H1 (cell line): ENCODE results near the gene KIAA0513.

Source experiments
- BRCA1 ChIP-seq: IDR thresholded peaks from 2 replicates; pipeline ENCODE4 v1.6.1; 2012; ENCODE audit warnings: low read depth, low read length, improper control_type of control experiment
- EGR1 ChIP-seq: IDR thresholded peaks from 2 replicates; pipeline ENCODE4 v1.6.1; 2011; ENCODE audit warnings: low read depth, low read length, borderline replicate concordance
- EP300 ChIP-seq, 2 experiments: IDR thresholded peaks; 1 replicate in 1 of 2; 2 replicates in 1 of 2; pipeline ENCODE4 v1.6.1; 2011 to 2012; ENCODE audit warnings: low read depth in 2 of 2, low read length in 2 of 2, mild to moderate bottlenecking in 2 of 2, borderline replicate concordance in 1 of 2, inconsistent platforms in 1 of 2, moderate library complexity in 1 of 2
- EZH2 ChIP-seq: fragments of 200-600 bp; sonication (generic); IDR thresholded peaks from 2 replicates; pipeline ENCODE4 v1.7.1; 2012; ENCODE audit warnings: low read depth, mild to moderate bottlenecking, moderate library complexity, low read length, inconsistent platforms; ENCODE audit not compliant: severe bottlenecking
- HDAC2 ChIP-seq, 2 experiments: fragments of 300-600 bp in 1 of 2; sonication (generic) in 1 of 2; IDR thresholded peaks; 2 replicates each; pipeline ENCODE4 v1.6.1; 2011 to 2012; ENCODE audit warnings: low read depth in 2 of 2, low read length in 2 of 2, mild to moderate bottlenecking in 2 of 2, moderate library complexity in 2 of 2, borderline replicate concordance in 1 of 2, inconsistent platforms in 1 of 2
- NANOG ChIP-seq: IDR thresholded peaks from 2 replicates; pipeline ENCODE4 v1.6.1; 2011; ENCODE audit warnings: low read length, low read depth, mild to moderate bottlenecking, inconsistent platforms; ENCODE audit not compliant: insufficient read depth, poor library complexity, severe bottlenecking
- POLR2A ChIP-seq, 2 experiments: IDR thresholded peaks; 1 replicate in 1 of 2; 2 replicates in 1 of 2; pipeline ENCODE4 v1.6.1; 2011; ENCODE audit warnings: low read depth in 2 of 2, low read length in 2 of 2, mild to moderate bottlenecking in 2 of 2; ENCODE audit errors: control extremely low read depth in 1 of 2
- RAD21 ChIP-seq, 2 experiments: IDR thresholded peaks in 1 of 2; conservative IDR thresholded peaks in 1 of 2; 2 replicates each; pipeline ENCODE4 v1.6.1; 2011; ENCODE audit warnings: low read depth in 2 of 2, low read length in 2 of 2, improper control_type of control experiment in 1 of 2, inconsistent platforms in 1 of 2, mild to moderate bottlenecking in 1 of 2, moderate library complexity in 1 of 2
- SIRT6 ChIP-seq: IDR thresholded peaks from one replicate; pipeline ENCODE4 v1.7.1; 2012; ENCODE audit warnings: low read length, inconsistent platforms
- SP1 ChIP-seq: IDR thresholded peaks from 2 replicates; pipeline ENCODE4 v1.6.1; 2011; ENCODE audit warnings: low read depth, low read length
- TF ChIP-seq, protein P1 (sequence below), 3 experiments: IDR thresholded peaks; 1 replicate in 2 of 3; 2 replicates in 1 of 3; pipeline versions ENCODE4 v1.5.1 to v1.6.1; 2011; ENCODE audit warnings: low read length in 3 of 3, mild to moderate bottlenecking in 3 of 3, inconsistent platforms in 2 of 3, low read depth in 1 of 3, moderate library complexity in 1 of 3; ENCODE audit not compliant: insufficient read depth in 1 of 3; ENCODE audit errors: control extremely low read depth in 1 of 3
- TF ChIP-seq, protein P2 (sequence below): IDR thresholded peaks from 2 replicates; pipeline ENCODE4 v1.6.1; 2011; ENCODE audit warnings: low read length, improper control_type of control experiment

DNA sequence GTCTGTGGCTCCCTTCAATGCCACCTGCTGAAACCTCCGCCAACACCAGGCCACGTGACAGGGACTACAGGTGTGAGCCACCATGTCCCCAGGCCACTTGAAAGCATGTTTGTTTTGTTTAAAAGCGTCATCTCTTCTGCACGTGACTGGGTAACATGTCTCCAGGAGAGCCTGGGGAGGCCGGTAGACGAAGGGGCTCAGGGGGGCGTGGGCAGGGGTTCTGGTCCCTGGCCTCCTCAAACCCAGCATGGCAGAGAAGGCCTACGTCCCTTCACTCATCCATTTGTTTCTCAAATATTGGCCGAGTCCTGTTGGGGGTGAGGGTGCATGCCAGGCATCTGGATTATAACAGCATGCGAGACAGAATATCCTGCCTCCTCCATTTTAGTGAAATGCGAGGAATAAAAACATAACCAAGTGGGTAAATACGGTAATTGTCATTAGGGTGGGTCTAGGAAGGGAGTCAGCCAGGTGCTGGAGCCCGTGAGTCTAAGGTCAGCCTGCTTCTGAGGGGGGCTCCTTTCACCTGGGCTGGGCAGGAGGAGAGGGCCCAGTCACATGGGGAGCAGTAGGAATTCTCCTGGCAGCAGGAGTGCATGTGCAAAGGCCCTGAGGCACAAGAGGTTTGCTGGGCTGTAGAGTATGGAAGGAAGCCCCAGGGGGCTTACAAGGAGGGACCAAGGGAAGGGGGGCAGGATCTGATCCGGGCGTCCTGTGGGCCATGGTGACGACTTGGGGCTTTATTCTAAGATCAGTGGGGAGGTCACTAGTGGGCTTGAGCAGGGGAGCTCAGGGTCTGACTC, 111.4 kb downstream of the KIAA0513 start:
- TF ChIP-seq, protein P1, sequence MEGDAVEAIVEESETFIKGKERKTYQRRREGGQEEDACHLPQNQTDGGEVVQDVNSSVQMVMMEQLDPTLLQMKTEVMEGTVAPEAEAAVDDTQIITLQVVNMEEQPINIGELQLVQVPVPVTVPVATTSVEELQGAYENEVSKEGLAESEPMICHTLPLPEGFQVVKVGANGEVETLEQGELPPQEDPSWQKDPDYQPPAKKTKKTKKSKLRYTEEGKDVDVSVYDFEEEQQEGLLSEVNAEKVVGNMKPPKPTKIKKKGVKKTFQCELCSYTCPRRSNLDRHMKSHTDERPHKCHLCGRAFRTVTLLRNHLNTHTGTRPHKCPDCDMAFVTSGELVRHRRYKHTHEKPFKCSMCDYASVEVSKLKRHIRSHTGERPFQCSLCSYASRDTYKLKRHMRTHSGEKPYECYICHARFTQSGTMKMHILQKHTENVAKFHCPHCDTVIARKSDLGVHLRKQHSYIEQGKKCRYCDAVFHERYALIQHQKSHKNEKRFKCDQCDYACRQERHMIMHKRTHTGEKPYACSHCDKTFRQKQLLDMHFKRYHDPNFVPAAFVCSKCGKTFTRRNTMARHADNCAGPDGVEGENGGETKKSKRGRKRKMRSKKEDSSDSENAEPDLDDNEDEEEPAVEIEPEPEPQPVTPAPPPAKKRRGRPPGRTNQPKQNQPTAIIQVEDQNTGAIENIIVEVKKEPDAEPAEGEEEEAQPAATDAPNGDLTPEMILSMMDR (IDR thresholded peaks at IDR 0.05; ENCODE audit: control extremely low read depth in 1 of 3, insufficient read depth in 1 of 3, low read depth in 1 of 3, low read length in 3 of 3), result no peak
- TF ChIP-seq POLR2A (IDR thresholded peaks at IDR 0.05; ENCODE audit: control extremely low read depth in 1 of 2, low read depth in 2 of 2, low read length in 2 of 2), result no peak
- TF ChIP-seq BRCA1, result no peak
- TF ChIP-seq SP1, result no peak
- TF ChIP-seq EGR1, result no peak
- TF ChIP-seq EP300 (IDR thresholded peaks at IDR 0.05; ENCODE audit: borderline replicate concordance in 1 of 2, low read depth in 2 of 2, low read length in 2 of 2), result no peak
- TF ChIP-seq EZH2, result no peak
- TF ChIP-seq NANOG, result no peak
- no peak for TF ChIP-seq SIRT6
- no peak for TF ChIP-seq HDAC2 (IDR thresholded peaks at IDR 0.05; ENCODE audit: borderline replicate concordance in 1 of 2, low read depth in 2 of 2, low read length in 2 of 2)
- TF ChIP-seq, protein P2, sequence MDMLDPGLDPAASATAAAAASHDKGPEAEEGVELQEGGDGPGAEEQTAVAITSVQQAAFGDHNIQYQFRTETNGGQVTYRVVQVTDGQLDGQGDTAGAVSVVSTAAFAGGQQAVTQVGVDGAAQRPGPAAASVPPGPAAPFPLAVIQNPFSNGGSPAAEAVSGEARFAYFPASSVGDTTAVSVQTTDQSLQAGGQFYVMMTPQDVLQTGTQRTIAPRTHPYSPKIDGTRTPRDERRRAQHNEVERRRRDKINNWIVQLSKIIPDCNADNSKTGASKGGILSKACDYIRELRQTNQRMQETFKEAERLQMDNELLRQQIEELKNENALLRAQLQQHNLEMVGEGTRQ, result no peak
- no peak for TF ChIP-seq RAD21 (IDR thresholded peaks at IDR 0.05 in 1 of 2, conservative IDR thresholded peaks at IDR 0.05 in 1 of 2; ENCODE audit: low read depth in 2 of 2, low read length in 2 of 2)
